ENCODE measurements around the gene LDLRAD2.
"Not testable (repeated sequence)": the region's sequence is repeated elsewhere in the genome, so short reads cannot be mapped to it uniquely, and the experiment has no call there.

Gene LDLRAD2

GRCh38 chr1:21783679-21784603, 28.1 kb upstream of the LDLRAD2 start:
- DNase-seq = no peak

- DNase-seq = not testable (repeated sequence)
Measured at GRCh38 chr1:21785764-21786163, 26.3 kb upstream of the LDLRAD2 start.

- DNase-seq = no peak
Measured at GRCh38 chr1:21786640-21787039, 25.4 kb upstream of the LDLRAD2 start.

GRCh38 chr1:21793104-21793503, 19.0 kb upstream of the LDLRAD2 start:
- no peak for DNase-seq

GRCh38 chr1:21794656-21795055, 17.4 kb upstream of the LDLRAD2 start:
- no peak for DNase-seq

- no peak for DNase-seq
Measured at GRCh38 chr1:21795075-21795474, 17.0 kb upstream of the LDLRAD2 start.

GRCh38 chr1:21799730-21800129, 12.3 kb upstream of the LDLRAD2 start:
- no peak for DNase-seq

- no peak for DNase-seq
Measured at GRCh38 chr1:21801100-21801499, 11.0 kb upstream of the LDLRAD2 start.

GRCh38 chr1:21804536-21804935, 7.5 kb upstream of the LDLRAD2 start:
- DNase-seq = no peak

GRCh38 chr1:21813542-21813941, 1.5 kb downstream of the LDLRAD2 start:
- no peak for DNase-seq

- no peak for DNase-seq
Measured at GRCh38 chr1:21814241-21814918, 2.3 kb downstream of the LDLRAD2 start.

- no peak for DNase-seq
Measured at GRCh38 chr1:21814981-21815582, 3.0 kb downstream of the LDLRAD2 start.

- DNase-seq = no peak
Measured at GRCh38 chr1:21815724-21816321, 3.8 kb downstream of the LDLRAD2 start.

GRCh38 chr1:21816602-21817302, 4.7 kb downstream of the LDLRAD2 start:
- DNase-seq = no peak

- peak in 1 of 3 experiments; percentile 8 for DNase-seq
Measured at GRCh38 chr1:21818656-21819055, 6.6 kb downstream of the LDLRAD2 start.

GRCh38 chr1:21820597-21821232, 8.7 kb downstream of the LDLRAD2 start:
- no peak for DNase-seq

GRCh38 chr1:21821385-21822019, 9.4 kb downstream of the LDLRAD2 start:
- DNase-seq = no peak

- no peak for DNase-seq
Measured at GRCh38 chr1:21822349-21822748, 10.3 kb downstream of the LDLRAD2 start.

GRCh38 chr1:21823206-21823979, 11.3 kb downstream of the LDLRAD2 start:
- no peak for DNase-seq

- no peak for DNase-seq
Measured at GRCh38 chr1:21823980-21824702, 12.1 kb downstream of the LDLRAD2 start.

All from NCI-H1417 (cell line).